ENCODE results near the gene DNAAF8. TPM values are rescaled to one million over a fixed set of nuclear protein-coding genes. Genes with fewer than 3 reads are reported as not detected.
"Not testable (repeated sequence)": the region's sequence is repeated elsewhere in the genome, so short reads cannot be mapped to it uniquely, and the experiment has no call there.

The DNAAF8 gene
- total RNA-seq, 1 experiment from 2014 or later = 1.1 TPM

DNA sequence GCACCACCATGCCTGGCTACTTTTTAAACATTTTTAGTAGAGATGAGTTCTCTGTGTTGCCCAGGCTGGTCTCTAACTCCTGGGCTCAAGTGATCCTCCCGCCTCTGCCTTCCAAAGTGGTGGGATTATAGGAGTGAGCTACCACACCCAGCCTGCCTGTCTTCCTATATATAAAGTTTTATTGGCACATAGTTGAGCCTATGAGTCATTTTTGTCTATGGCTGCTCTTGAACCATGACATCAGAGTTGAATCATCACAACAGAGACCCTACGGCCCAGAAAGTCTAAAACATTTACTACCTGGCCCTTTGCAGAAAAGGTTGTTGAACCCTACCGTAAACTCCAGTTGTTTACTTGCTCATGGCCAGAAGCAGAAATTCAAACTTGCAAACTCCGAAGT is 45.9 kb downstream of the DNAAF8 start:
- H3K36me3 ChIP-seq = no peaks in the 10 kb centered on the region
- no peak overlapping the region for H3K27ac ChIP-seq
- H3K27me3 ChIP-seq (replicated peaks) = no peaks in the 10 kb centered on the region; the same call in 1 of the 2 replicates
- DNase-seq (ENCODE audit: low read depth in 1 of 2, low spot score in 2 of 2) = no peak
- no peaks in the 10 kb centered on the region for H3K4me1 ChIP-seq (replicated peaks)
- H3K9me3 ChIP-seq (replicated peaks) = no peaks in the 10 kb centered on the region
- H3K4me3 ChIP-seq = no peak overlapping the region

DNA sequence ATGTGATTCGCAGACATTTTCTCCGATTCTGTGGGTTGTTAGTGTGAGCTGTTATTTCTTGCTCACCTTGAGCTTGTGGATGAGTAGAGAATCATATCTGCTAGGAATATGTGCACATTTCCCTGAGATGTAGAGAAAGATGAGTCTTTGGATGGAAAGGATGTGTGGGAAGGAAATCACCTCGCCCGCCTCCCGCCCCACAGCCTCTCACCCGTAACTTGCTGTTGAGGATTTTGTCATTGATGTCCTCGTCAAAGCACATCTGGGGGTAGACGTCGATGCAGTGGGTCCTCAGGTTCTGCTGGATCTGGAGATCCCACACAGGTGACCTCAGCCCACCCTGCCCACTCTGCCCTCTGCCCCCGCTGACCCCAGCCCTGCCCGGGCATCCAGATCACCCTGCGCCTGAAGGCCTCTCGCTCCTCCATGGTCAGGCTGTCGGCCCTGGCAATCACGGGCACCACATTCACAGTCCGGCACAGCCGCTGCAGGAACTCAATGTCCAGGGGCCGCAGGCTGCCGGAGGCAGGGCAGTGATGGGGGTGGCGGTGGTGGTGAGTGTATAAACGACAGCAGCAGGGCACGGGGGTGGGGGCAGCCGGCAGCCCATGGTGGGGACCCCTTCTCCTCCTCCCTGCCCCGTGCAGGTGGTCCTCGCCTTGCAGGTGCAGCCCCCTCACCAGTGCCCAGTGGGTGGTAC is 49.1 kb downstream of the DNAAF8 start:
- Histone ChIP-seq H3K36me3 (no peaks in the 10 kb centered on the region), H3K4me1 (replicated peaks) (no peaks in the 10 kb centered on the region), H3K9me3 (replicated peaks) (no peaks in the 10 kb centered on the region), H3K4me3 (no peak overlapping the region), H3K27me3 (replicated peaks) (no peaks in the 10 kb centered on the region; the same call in 1 of the 2 replicates), H3K27ac (no peak overlapping the region)
- no peak for DNase-seq (ENCODE audit: low read depth in 1 of 2, low spot score in 2 of 2)

DNA sequence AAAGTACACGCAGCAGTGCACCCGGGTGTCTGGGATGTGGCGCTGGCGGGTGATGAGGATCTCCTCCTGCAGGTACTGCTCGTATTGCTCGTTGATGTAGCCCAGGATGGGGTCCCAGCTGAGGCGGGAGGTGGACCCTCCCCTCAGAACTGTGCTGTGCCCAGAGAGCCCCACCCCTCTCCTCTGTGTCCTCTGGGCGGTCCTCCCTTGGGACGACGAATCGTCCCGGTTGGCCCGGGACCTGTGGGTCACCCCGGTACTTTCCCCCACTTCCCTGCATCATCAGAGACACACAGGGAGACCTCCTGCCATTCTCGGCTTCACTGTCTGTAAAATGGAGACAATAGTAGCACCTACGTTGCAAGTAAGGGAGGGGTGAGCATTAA is 49.6 kb downstream of the DNAAF8 start:
- Histone ChIP-seq H3K27me3 (replicated peaks) (no peaks in the 10 kb centered on the region; the same call in 1 of the 2 replicates), H3K4me3 (no peak overlapping the region), H3K9me3 (replicated peaks) (no peaks in the 10 kb centered on the region), H3K36me3 (no peaks in the 10 kb centered on the region), H3K4me1 (replicated peaks) (no peaks in the 10 kb centered on the region), H3K27ac (no peak overlapping the region)
- no peak for DNase-seq (ENCODE audit: low read depth in 1 of 2, low spot score in 2 of 2)

DNA sequence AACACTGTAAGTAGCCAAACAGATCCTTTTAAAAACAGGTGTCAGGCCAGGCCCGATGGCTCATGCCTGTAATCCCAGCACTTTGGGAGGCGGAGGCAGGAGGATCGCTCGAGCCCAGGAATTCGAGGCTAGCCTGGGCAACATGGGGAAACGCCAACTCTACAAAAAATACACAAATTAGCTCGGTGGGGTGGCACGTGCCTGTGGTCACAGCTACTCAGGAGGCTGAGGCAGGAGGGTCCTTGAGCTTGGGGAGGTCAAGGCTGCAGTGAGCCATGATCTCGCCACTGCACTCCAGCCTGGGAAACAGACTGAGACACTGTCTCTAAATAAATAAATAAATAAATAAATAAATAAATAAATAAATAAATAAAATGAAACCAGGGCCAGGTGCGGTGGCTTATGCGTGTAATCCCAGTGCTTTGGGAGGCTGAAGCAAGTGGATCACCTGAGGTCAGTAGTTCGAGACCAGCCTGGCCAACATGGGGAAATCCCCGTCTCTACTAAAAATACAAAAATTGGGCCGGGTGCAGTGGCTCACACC is 50.2 kb downstream of the DNAAF8 start:
- not testable (repeated sequence) for H3K27ac ChIP-seq; H3K27me3 ChIP-seq (replicated peaks); H3K9me3 ChIP-seq (replicated peaks); DNase-seq (ENCODE audit: low read depth in 1 of 2, low spot score in 2 of 2); H3K36me3 ChIP-seq; H3K4me3 ChIP-seq; H3K4me1 ChIP-seq (replicated peaks)

DNA sequence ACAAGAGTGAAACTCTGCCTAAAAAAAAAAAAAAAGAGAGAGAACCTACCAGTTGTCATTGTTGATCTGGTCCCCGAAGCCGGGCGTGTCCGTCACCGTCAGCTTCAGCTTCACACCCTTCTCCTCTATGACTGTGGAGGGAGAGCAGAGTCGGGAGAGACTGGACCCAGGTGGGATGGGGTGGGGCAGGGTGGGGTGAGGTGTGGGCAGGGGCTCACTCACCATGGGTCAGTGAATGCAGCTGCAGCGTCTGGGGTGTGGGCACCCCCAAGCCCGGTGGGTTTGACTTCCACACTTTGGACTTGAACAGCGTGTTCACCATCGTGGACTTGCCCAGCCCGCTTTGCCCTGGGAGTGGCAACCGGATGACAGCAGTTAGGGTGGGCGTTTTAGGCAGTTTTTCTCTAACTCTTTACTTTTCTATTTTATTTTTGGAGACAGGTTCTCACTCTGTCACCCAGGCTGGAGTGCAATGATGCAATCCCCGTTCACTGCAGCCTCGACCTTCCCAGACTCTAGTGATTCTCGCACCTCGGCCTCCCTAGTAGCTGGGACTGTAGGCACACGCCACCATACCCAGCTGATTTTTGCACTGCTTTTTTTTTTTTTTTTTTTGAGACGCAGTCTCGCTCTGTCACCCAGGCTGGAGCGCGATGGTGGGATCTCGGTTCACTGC is 51.6 kb downstream of the DNAAF8 start:
- Histone ChIP-seq H3K36me3 (no peaks in the 10 kb centered on the region), H3K27ac (no peak overlapping the region), H3K9me3 (replicated peaks) (no peaks in the 10 kb centered on the region), H3K4me3 (no peak overlapping the region), H3K27me3 (replicated peaks) (no peaks in the 10 kb centered on the region; the same call in 1 of the 2 replicates), H3K4me1 (replicated peaks) (no peaks in the 10 kb centered on the region)
- DNase-seq (ENCODE audit: low read depth in 1 of 2, low spot score in 2 of 2) = no peak

DNA sequence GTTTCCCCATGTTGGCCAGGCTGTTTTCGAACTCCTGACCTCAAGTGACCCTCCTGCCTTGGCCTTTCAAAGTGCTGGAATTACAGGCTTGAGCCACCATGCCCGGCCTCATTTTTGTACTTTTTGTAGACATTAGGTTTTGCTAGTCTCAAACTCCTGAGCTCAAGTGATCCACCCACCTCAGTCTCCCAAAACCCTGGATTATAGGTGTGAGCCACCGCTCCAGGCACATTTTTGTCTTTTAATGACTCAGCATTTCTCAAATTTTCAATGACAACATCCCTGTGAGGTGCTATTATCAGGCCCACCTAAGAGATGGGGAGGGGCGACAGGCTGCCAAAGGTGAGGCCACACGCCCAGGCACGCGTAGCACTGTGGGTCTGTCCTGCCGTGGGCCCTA is 52.7 kb downstream of the DNAAF8 start:
- DNase-seq (ENCODE audit: low read depth in 1 of 2, low spot score in 2 of 2) = no peak
- Histone ChIP-seq H3K4me3 (no peak overlapping the region), H3K27ac (no peak overlapping the region), H3K9me3 (replicated peaks) (no peaks in the 10 kb centered on the region), H3K4me1 (replicated peaks) (no peaks in the 10 kb centered on the region), H3K36me3 (no peaks in the 10 kb centered on the region), H3K27me3 (replicated peaks) (no peaks in the 10 kb centered on the region)

DNA sequence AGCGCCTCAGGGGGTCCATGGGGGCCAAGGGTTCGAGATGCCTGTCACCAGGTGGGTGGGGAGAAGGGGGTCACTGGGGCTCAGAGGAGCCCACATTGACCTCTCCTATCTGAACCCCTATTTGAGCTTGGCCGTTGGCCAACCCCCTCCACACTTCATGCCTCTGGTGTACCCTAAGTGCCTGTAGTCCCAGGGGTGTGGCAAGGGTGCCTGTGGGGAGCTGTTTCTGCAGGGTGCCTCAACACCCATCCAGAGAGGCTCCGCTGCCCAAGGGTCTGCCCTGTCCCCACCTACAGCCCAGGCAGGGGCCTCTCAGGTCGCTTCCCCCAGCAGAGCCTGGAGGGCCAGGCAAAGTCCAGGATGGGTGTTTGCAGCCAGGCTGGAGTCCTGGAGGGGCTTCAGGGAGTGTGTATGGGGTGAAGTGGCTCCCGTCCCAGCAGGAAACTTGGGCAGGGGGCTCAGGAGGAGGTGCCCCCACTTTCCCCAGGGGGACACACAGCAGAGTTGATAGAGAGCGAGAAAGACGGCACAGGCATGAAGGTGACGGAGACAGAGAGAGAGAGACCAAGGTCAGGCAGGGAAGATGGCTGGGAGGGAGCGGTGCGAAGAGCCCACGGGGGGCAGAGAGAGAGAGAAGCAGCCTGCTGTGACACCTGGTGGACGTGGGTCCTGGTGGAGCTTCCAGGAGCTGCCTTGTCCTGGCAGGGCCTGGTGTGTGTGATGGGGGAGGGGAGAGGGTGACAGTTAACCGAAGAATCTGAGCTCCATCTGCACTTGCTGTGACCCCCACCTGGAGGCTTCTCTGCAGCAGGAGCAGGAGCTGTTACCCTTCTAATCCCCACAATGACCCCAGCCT is 53.5 kb downstream of the DNAAF8 start, which contains the start of gene SEPTIN12:
TSS of gene SEPTIN12 (minus strand) at position 719 of the 856 bp plus-strand sequence. CDS start at position 19, 700 bp downstream.
- no peaks in the 10 kb centered on the region for H3K36me3 ChIP-seq
- no peak for DNase-seq (ENCODE audit: low read depth in 1 of 2, low spot score in 2 of 2)
- no peaks in the 10 kb centered on the region for H3K27me3 ChIP-seq (replicated peaks)
- no peak within 1 kb of the TSS for H3K27ac ChIP-seq
- no peaks in the 10 kb centered on the region for H3K9me3 ChIP-seq (replicated peaks)
- no peak within 1 kb of the TSS for H3K4me3 ChIP-seq
- no peaks in the 10 kb centered on the region for H3K4me1 ChIP-seq (replicated peaks)

DNA sequence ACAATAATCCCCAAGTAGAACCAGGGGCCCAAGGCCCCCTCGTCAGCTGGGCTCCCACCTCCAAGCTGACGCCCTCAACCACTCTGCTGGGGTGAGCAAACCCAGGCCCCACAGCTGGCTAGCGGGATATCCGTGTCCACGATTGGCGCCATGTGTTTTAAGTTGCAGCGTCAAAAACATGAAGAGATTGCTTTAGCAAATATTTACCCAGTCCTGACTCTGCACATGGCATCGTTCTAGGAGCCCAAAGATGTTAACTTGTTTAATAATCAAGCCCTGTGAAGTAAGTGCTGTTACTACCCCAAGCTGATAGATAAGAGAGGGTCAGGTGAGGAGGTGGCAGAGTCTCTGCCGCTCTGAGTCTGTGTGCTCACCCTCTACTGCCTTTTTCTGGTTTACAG is 54.2 kb downstream of the DNAAF8 start:
- no peaks in the 10 kb centered on the region for H3K27me3 ChIP-seq (replicated peaks)
- no peaks in the 10 kb centered on the region for H3K9me3 ChIP-seq (replicated peaks)
- no peaks in the 10 kb centered on the region for H3K4me1 ChIP-seq (replicated peaks)
- H3K27ac ChIP-seq = no peak overlapping the region
- no peak overlapping the region for H3K4me3 ChIP-seq
- no peaks in the 10 kb centered on the region for H3K36me3 ChIP-seq
- no peak for DNase-seq (ENCODE audit: low read depth in 1 of 2, low spot score in 2 of 2)

DNA sequence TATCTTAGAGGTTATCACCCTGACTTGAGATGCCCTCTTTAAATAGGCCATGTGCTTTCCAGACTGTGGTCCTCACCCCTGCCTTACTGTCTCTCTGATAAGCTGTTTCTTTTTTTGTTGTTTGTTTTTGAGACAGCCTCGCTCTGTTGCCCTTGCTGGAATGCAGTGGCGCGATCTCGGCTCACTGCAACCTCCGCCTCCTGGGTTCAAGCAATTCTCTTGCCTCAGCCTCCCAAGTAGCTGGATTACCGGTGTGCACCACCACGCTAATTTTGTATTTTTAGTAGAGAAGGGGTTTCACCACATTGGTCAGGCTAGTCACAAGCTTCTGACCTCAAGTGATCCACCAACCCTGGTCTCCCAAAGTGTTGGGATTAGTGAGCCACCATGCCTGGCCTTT is 54.6 kb downstream of the DNAAF8 start:
- no peaks in the 10 kb centered on the region for H3K36me3 ChIP-seq
- H3K9me3 ChIP-seq (replicated peaks) = no peaks in the 10 kb centered on the region
- no peak overlapping the region for H3K27ac ChIP-seq
- no peak overlapping the region for H3K4me3 ChIP-seq
- H3K27me3 ChIP-seq (replicated peaks) = no peaks in the 10 kb centered on the region
- no peaks in the 10 kb centered on the region for H3K4me1 ChIP-seq (replicated peaks)
- no peak for DNase-seq (ENCODE audit: low read depth in 1 of 2, low spot score in 2 of 2)

DNA sequence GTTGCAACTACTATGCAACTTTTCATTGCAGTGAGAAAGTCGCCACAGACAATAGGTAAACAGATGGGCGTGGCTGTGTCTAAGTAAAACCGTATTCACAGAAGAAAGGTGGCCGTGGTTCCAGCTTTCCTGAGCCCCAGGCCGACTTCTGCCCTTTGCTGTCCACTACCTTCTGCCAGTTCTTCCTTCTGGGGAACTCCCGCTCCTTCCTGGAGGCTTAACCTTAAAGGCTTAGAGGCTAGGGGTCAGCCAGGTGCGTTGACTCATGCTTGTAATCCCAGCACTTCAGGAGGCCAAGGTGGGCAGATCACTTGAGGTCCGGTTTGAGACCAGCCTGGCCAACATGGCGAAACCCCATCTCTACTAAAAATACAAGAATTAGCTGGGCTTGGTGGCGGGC is 55.9 kb downstream of the DNAAF8 start:
- no peaks in the 10 kb centered on the region for H3K9me3 ChIP-seq (replicated peaks)
- H3K4me1 ChIP-seq (replicated peaks) = no peaks in the 10 kb centered on the region
- no peaks in the 10 kb centered on the region for H3K27me3 ChIP-seq (replicated peaks)
- no peaks in the 10 kb centered on the region for H3K36me3 ChIP-seq
- no peak overlapping the region for H3K27ac ChIP-seq
- H3K4me3 ChIP-seq = no peak overlapping the region
- no peak for DNase-seq (ENCODE audit: low read depth in 1 of 2, low spot score in 2 of 2)

DNA sequence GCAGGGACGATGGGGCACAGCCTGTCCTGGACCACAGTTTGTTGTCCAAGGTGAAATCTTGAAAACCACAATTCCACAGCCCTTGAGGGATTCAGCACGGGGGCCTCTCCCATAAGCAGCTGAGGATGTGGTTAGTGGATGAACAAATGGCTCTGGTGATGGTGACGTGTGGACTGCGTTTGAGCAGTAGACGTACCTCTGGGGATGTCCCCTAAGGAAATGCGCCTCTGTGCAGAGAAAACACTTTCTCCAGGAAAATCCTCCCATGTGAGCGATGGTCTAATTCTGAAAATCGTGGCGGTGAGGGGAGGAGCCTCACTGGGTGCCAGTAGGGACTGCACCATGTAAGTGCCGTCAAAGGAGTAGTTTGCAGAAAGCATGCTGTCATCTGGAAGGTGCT is 56.5 kb downstream of the DNAAF8 start:
- no peak overlapping the region for H3K27ac ChIP-seq
- H3K4me1 ChIP-seq (replicated peaks) = no peaks in the 10 kb centered on the region
- H3K36me3 ChIP-seq = no peaks in the 10 kb centered on the region
- no peaks in the 10 kb centered on the region for H3K27me3 ChIP-seq (replicated peaks)
- H3K4me3 ChIP-seq = no peak overlapping the region
- no peaks in the 10 kb centered on the region for H3K9me3 ChIP-seq (replicated peaks)
- no peak for DNase-seq (ENCODE audit: low read depth in 1 of 2, low spot score in 2 of 2)

DNA sequence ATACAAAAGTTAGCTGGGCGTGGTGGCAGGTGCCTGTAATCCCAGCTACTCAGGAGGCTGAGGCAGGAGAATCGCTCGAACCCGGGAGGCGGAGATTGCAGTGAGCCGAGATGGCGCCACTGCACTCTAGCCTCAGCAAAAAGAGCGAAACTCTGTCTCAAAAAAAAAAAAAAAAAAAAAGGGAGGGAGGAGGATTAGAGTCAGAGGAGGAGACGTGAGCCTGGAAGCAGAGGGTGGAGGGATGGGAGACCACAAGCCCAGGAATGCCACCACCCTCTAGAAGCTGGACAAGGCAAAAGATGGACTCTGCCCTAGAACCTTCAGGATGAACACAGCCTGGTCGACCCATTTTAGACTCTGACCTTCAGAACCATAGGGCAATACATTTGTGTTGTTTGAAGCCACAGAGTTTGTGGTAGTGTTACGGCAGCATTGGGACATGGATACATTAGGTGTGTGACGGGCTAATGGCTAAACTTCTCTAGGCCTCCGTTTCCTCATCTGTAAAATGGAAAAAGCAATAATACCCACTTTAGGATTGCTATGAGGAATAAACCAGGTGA is 58.7 kb downstream of the DNAAF8 start:
- no peak overlapping the region for H3K27ac ChIP-seq
- H3K4me3 ChIP-seq = no peak overlapping the region
- no peaks in the 10 kb centered on the region for H3K4me1 ChIP-seq (replicated peaks)
- DNase-seq (ENCODE audit: low read depth in 1 of 2, low spot score in 2 of 2) = no peak
- H3K27me3 ChIP-seq (replicated peaks) = no peaks in the 10 kb centered on the region
- no peaks in the 10 kb centered on the region for H3K36me3 ChIP-seq
- H3K9me3 ChIP-seq (replicated peaks) = no peaks in the 10 kb centered on the region

DNA sequence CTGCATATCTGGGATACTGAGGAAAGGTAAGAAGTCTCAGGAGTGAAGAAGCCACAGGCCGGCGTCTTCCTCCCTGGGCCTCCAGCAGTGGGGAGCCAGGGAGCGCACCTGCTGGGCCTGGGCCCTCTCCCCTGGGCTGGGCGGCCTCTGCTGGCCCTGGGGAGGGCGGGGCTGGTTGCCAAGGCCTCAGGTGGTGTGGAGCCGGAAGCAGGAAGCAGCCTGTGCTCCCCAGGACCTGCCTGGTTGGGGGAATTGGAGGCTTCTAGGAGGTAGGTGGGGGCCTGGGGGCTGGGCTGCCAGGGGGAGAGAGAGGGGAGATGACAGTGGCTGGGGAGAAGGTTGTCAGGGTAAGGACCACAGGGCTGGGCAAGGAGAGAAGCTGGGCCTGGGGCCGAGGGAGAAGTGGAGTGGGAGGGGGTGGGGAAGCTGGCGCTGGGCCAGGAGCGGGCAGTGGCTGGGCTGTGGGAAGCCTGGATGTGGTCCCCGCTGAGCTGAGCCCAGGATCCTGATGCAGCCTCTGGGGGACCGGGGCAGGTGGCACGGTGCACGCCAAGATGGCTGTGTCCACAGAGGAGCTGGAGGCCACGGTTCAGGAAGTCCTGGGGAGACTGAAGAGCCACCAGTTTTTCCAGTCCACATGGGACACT is 61.0 kb downstream of the DNAAF8 start, which contains the start of gene SMIM22:
TSS of gene SMIM22 (plus strand) at position 189 of the 647 bp plus-strand sequence. CDS start at position 555, 366 bp downstream.
- H3K9me3 ChIP-seq (replicated peaks) = no peaks in the 10 kb centered on the region
- H3K4me1 ChIP-seq (replicated peaks) = no peaks in the 10 kb centered on the region
- no peaks in the 10 kb centered on the region for H3K27me3 ChIP-seq (replicated peaks)
- no peak within 1 kb of the TSS for H3K4me3 ChIP-seq
- DNase-seq (ENCODE audit: low read depth in 1 of 2, low spot score in 2 of 2) = no peak
- H3K36me3 ChIP-seq = peaks cover 3% of the 10 kb centered on the region; the same call in 1 of the 2 replicates
- no peak within 1 kb of the TSS for H3K27ac ChIP-seq

All from SJSA1 (cell line).